Astrocyte (in vitro differentiated cells and primary cell): ENCODE measurements around the gene ALDH3B2.

Experiments used
- EZH2 ChIP-seq: IDR thresholded peaks from 2 replicates; pipeline ENCODE4 v1.6.1; 2012; ENCODE audit warnings: mild to moderate bottlenecking, low read length, inconsistent platforms; ENCODE audit not compliant: insufficient read depth
- TF ChIP-seq, protein P1 (sequence below): IDR thresholded peaks from 2 replicates; pipeline ENCODE4 v1.5.1; 2011; ENCODE audit warnings: low read depth, mild to moderate bottlenecking, inconsistent platforms, low read length, moderate library complexity; ENCODE audit not compliant: insufficient read depth

DNA sequence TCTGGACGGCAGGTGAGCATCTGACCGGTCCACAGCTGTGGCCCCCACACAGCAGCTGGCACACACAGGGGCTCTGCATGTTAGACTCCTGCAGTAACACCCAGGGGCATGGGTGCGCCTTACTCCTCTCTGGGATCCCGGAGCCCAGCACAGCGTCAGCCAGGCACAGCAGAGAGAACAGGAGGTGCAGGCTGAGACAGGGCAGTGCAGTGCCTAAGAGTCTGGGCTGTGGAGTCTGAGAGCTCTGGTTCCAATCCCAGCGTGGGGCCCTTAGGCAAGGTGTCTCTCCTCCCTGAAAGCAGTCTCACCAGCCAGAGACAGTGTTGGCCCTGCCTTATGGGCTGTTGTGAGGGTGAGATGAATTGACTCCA is 47.0 kb downstream of the ALDH3B2 start:
- TF ChIP-seq, protein P1, sequence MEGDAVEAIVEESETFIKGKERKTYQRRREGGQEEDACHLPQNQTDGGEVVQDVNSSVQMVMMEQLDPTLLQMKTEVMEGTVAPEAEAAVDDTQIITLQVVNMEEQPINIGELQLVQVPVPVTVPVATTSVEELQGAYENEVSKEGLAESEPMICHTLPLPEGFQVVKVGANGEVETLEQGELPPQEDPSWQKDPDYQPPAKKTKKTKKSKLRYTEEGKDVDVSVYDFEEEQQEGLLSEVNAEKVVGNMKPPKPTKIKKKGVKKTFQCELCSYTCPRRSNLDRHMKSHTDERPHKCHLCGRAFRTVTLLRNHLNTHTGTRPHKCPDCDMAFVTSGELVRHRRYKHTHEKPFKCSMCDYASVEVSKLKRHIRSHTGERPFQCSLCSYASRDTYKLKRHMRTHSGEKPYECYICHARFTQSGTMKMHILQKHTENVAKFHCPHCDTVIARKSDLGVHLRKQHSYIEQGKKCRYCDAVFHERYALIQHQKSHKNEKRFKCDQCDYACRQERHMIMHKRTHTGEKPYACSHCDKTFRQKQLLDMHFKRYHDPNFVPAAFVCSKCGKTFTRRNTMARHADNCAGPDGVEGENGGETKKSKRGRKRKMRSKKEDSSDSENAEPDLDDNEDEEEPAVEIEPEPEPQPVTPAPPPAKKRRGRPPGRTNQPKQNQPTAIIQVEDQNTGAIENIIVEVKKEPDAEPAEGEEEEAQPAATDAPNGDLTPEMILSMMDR: no peak
- TF ChIP-seq EZH2: no peak
